Lung microvascular endothelial cell (primary cell): Measurements from ENCODE around the gene MAP3K10. TPM values are rescaled to one million over a fixed set of nuclear protein-coding genes. Genes with fewer than 3 reads are reported as not detected.
"Not testable (repeated sequence)": the region's sequence is repeated elsewhere in the genome, so short reads cannot be mapped to it uniquely, and the experiment has no call there.

ENCODE experiments used
- DNase-seq, 2 donors: peaks; one replicate each; pipeline versions ENCODE4 v3.0.0 to v3.0.0-alpha.2; 2010; ENCODE audit warnings: low read depth in 2 of 2
- total RNA-seq: library from RNA; depleted of rRNA; stranded (reverse); fragments of >200 nt; gene quantifications from 2 replicates; pipeline ENCODE4 v1.2.1, GENCODE V29; 2014

MAP3K10 gene
- total RNA-seq, 1 donor from 2014 or later, result 6.7 TPM

- DNase-seq, result no peak
Observed at GRCh38 chr19:40216777-40217026, 25.5 kb downstream of the MAP3K10 start.

DNA sequence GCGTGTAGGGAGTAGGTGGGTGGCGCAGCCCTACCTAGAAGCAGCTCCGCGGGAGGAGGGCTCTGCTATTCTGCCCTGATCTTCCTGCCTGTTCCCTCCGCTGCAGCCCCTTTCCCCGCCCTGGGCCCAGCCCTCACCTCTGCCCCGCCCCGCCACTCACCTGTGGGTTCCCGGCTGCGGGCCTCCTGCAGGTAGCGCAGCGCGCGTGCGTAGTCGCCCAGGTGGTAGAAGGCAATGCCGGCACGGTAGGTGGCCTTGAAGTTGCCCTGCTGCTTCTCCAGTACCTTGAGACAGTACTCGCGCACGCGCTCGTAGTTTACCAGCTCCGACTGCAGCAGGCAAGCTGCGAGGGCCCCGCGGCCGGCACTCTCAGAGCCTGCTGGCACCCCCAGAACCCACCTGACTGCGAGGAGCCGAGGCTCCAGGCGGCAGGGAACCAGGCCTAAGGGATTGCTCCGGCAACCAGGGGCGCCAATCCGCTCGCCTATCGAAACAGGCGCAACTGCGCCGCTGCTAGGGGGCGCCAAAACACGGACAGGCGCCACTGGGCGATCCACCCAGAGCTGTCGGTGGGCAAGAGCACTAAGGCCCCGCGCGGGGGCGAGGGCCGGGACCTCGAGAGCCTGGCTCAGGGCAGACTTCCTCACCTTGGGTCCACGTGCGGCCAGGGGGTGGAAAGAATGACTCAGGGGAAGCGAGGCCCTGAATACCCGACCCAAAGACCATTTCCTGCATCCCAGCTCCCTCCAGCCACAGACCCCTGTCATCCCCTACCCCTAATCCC lies 26.0 kb downstream of the MAP3K10 start:
- peak in 1 of 2 donors; percentile 26 for DNase-seq

GRCh38 chr19:40217934-40218890 lies 27.0 kb downstream of the MAP3K10 start, which contains the start of gene TTC9B:
Gene TTC9B, minus strand, starts transcription at chr19:40218384. Its CDS starts 3 bp downstream, at chr19:40218381.
- peak; percentile 29 to 41 for DNase-seq

DNA sequence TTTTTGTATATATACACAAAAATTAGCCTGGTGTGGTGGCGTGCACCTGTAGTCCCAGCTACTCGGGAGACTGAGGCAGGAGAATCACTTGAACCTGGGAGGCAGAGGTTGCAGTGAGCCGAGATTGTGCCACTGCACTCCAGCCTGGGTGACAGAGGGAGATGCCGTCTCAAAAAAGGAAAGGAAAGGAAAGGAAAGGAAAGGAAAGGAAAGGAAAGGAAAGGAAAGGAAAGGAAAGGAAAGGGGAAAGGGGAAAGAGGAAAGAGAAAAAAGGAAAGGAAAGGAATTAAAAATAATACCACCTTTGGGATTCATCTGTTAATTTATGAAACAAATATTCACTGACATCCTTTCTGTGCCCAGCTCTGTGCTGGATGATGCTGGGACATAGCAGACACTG lies 27.8 kb downstream of the MAP3K10 start:
- not testable (repeated sequence) for DNase-seq

GRCh38 chr19:40219721-40220276 lies 28.6 kb downstream of the MAP3K10 start:
- DNase-seq, result peak in 1 of 2 donors; percentile 74

- DNase-seq, result no peak
Observed at GRCh38 chr19:40220674-40221073, 29.4 kb downstream of the MAP3K10 start.

- DNase-seq, result peak; percentile 94
Observed at GRCh38 chr19:40221858-40222619, 30.8 kb downstream of the MAP3K10 start.

DNA sequence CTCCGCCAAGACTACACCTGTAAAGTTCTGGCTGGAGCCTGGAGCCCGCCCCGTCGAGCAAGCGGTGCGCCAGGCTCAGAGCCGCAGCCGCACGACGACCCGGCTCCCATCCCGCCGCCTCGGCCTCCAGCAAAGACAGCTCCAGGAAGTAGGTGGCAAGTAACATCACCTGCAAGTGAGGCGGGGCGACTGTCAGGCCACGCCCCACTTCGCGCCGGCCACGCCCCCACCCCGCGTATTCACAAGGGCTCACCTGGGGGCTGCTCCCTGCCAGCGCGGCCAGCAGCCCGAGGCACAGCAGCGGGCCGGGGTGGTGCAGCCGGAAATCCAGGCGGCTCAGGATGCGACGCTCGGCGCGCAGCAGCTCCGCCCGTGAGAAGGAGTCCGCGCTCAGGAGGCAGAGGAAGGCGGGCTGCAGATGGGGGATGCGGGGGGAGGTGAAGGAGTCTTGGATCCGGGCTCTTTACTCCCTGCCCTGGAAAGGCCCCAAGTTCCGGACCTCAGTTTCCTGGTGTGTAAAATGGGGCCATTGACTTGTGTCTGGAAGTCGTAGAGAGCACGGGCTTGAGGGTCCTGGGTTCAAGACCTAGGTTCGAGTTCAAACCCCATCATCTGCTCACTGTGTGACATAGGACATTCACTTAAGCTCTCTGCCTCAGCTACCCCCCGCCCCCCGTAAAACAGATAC lies 32.1 kb downstream of the MAP3K10 start:
- no peak for DNase-seq

- DNase-seq, result no peak
Observed at GRCh38 chr19:40224342-40225150, 33.3 kb downstream of the MAP3K10 start.

DNA sequence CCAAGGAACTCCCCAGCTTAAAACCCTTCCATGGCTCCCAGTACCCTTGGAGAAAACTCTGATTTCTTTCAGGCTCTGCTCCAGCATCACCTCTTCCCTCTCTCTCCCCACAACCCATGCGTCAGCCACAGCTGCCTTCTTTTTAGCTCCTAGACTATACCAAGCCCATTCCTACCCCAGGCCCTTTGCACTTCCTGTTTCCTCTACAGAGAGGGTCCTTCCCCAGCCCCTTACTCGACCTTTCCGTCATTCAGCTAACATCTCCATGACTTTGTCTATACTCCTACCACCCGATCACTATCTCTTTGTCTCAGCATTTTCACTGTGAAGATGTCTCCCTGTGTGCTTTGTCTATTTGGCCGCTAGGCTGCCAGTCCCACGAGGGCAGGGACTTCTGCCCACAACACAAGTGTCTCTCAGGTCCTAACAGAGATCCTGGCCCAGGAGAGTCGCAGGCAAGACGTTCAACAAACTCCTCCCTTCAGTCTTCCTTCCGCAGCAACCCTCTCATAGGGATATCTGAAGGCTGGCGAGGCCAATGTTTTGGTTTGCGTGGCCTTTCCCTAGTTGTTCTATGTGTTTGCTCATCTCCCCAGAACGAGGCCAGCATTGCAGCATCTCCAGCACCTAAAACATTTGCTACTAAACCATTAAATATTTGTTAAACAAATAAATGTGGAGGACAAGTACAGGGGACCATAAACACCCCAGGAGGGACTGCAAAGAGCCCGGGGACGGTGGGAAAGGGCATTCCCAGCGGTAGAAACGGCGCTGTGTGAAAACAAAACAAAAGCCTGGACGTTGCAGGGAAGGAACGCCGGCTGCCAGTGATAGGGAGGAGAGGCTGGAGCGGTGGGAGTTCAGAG lies 34.4 kb downstream of the MAP3K10 start:
- DNase-seq, result no peak

DNA sequence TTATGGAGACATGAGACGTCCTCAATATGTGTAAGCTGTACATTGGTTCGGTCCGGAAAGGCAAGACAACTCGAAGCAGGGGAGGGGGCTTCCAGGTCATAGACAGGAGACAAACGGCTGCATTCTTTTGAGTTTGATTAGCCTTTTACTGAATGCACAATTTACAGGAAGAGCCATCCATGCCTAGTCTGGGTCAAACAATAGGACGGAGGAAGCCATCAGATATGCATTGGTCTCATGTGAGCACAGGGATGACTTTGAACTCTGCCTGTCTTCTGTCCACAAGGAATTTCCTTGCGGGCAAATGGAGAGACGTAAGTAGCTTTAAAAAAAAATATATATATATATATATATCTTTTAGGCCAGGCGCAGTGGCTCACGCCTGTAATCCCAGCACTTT lies 37.1 kb downstream of the MAP3K10 start:
- peak; percentile 28 to 34 for DNase-seq

GRCh38 chr19:40228863-40229262 lies 37.6 kb downstream of the MAP3K10 start:
- no peak for DNase-seq

- peak in 1 of 2 donors; percentile 35 for DNase-seq
Observed at GRCh38 chr19:40229484-40229883, 38.3 kb downstream of the MAP3K10 start.

DNA sequence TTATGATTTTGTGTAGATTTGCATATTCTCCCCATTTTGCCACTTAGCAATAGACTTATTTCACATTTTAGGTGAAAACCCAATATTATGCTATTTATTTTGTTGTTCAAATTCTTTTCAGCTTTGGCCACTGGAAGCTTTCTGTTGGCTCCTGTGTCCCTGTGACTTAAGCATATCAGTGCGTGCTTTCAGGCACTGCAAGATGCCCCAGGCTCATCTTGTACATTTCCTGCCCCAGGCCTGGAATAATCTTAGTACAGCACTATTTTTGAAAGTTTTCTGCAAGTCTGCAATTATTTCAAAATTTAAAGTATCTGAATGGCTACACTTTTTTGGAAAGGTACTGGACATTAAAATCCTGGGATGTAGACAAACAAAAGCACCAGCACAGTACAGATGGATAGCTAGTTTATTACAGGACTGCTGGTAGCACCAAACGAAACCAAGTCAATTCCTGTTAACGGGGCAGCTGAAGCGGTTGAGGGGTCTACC lies 38.7 kb downstream of the MAP3K10 start:
- DNase-seq, result no peak

- DNase-seq, result no peak
Observed at GRCh38 chr19:40231057-40231456, 39.8 kb downstream of the MAP3K10 start.

- peak in 1 of 2 donors; percentile 73 for DNase-seq
Observed at GRCh38 chr19:40231544-40232424, 40.6 kb downstream of the MAP3K10 start.

DNA sequence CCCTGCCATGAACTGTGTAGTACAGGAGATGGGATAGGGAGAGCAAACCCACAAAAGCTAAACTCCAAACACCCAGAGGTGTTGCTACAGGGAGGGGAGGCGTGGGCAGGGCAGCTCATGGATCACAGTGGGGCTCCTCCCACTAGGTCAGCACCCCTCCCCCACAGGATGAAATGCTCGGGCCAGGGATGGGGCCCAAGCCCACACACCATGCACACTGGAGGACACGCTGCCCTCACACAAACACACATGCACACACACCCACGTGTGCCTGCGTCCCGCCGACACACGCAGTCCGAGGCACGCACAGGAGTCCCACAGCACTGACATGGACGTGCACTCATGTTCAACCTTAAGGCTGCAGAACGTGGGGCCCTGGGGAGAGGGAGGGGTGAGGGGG lies 41.3 kb downstream of the MAP3K10 start:
- no peak for DNase-seq
